GM18907 (cell line): ENCODE data around the gene SMG6.
"Not testable (repeated sequence)": the region's sequence is repeated elsewhere in the genome, so short reads cannot be mapped to it uniquely, and the experiment has no call there.

Experiments
- ATAC-seq: cut with Tn5 transposase; IDR thresholded peaks from one replicate; pipeline ENCODE4 v1.9.1; 2021; ENCODE audit warnings: mild to moderate bottlenecking, moderate library complexity; ENCODE audit not compliant: unreplicated experiment

Gene SMG6

GRCh38 chr17:2264067-2264860 is 39.3 kb downstream of the SMG6 start:
- ATAC-seq = no peak

GRCh38 chr17:2263183-2264066 is 40.2 kb downstream of the SMG6 start:
- no peak for ATAC-seq

- no peak for ATAC-seq
Measured at GRCh38 chr17:2262135-2262587, 41.4 kb downstream of the SMG6 start.

DNA sequence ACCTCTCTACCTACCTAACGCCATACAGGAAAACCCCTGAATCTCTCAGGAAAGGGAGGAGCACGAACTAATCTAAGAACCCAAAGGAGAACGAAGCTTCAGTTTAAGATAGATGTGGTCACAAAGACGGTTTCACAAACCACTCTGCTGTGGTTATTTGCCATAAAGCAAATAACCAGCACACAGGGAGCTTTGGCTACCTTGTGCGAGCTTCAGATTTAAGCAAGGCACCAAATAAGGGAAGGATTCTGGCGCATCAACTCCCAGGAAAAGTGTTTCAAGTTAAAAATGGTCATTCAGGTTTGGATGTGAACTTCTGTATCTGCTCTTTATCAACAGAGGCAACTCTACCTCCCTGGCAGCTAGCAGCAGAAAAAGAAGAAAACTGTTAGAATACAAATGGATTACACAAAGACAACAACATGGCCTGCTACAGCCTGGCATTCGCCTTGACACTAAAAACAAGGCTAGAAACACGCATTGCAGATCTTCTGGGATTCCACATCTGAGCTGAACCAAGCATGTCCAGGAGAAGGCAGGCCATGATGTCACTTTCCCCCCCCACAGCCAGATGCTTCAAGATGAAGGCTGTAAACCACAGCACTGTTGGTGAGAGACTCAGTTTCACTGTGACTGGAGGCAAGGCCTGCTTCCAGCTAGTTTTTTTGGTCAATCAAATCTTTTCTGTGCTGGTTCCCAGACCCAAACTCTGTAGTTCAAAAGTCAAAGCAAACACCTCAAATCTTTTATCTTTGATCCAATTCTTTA is 43.6 kb downstream of the SMG6 start:
- peak; percentile 58 for ATAC-seq

- ATAC-seq = not testable (repeated sequence)
Measured at GRCh38 chr17:2258830-2259229, 44.8 kb downstream of the SMG6 start.

DNA sequence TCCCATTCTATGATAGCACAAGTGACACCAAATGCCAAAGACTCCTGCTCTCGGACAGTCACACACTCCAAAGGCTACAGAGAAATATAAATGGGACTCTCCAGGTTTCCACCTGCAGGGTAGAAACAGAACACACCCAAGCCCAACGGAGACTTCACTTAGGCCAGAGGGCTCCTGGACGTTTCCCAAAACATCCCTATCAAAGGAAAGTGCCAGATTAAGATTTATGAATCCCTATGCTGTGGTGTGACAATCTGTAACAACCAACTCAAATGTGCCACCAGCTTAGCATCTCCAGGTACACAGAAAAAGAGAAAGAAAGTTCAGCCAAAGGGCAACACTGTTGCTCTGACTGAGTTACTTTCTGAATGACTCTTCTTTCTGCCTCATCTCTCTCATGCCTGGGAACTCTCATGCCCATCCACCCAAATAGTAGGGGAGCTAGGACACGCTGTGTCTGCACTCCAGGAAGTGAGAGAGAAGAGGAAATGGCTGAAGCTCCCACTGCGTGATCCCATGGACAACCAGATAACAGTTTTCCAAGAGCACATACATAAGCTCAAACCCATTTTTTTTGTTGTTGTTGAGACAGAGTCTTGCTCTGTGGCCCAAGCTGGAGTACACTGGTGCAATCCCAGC is 49.7 kb downstream of the SMG6 start:
- peak; percentile 82 for ATAC-seq

DNA sequence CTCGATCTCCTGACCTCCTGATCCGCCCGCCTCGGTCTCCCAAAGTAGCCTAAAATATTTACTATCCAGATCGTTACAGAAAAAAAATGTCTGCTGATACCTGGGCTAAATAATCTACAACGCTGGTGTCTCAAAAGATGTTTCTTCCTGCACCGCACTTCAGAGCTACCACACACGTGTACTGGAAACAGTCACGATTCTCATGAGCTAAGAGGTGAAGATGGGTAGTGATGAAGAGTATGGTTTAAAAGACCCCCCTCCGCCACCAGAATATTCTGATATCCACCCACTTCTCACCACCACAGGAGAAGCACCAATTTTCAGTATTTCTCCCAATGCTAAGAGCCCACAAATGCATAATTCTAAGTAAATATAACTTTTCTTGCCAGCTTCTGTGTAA is 50.2 kb downstream of the SMG6 start:
- ATAC-seq = no peak

DNA sequence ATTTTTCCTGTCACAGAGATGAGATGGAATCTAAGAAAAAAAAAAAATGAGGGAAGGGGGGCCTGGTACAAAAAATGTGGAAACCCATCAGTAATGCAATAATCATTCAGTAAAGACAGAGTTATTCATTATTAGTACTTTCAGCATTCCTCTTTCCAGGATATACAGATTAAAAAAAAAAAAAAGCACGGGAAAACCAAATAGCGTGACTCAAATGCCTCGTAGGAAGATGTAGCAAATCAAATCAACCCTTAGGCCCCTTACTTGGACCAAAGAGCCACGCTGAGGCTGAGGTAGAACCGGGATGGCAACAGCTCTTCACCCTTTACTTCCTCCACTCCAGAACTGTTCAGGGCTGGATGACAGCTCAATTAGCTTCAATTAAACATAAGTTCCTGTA is 52.5 kb downstream of the SMG6 start:
- ATAC-seq = no peak

- ATAC-seq = no peak
Measured at GRCh38 chr17:2250140-2251095, 53.2 kb downstream of the SMG6 start.

GRCh38 chr17:2247005-2247404 is 56.6 kb downstream of the SMG6 start:
- no peak for ATAC-seq

GRCh38 chr17:2244545-2245525 is 58.8 kb downstream of the SMG6 start:
- no peak for ATAC-seq

DNA sequence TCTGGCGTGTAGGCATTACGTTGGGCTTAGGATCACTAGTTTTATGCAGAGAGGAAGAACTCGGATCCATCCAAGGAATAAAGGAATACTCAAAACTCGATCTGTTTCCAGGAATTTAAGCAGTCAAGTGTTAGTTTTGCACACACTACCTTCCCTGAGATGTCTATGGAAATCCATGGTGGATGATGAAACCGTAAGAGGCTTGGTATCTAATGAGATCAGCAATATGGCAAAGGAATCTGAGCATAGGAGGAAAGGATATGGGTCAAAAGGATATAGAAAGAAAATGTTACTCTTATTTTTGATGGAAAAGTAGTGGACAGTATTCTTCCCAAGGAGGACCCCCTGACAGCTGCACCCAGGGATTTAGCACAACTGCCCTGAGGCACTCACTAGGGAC is 59.6 kb downstream of the SMG6 start:
- no peak for ATAC-seq

DNA sequence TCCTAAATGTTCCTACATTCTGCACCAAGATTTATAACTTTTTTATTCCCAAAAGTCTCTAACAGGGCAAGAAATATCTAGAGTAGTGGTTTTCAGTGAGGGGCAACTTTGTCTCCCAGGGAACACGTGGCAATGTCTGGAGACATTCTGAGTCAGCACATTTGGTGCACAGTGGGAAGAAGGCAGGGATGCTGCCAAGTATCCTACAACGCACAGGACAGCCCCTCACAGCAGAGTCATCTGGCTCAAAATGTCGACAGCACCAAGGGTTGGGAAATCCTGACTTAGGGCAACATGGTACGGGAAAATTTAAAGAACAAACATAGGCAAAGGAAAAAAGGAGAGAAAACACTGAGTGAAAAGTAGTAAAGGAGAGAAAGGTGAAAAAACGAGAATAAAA is 61.8 kb downstream of the SMG6 start:
- ATAC-seq = no peak

DNA sequence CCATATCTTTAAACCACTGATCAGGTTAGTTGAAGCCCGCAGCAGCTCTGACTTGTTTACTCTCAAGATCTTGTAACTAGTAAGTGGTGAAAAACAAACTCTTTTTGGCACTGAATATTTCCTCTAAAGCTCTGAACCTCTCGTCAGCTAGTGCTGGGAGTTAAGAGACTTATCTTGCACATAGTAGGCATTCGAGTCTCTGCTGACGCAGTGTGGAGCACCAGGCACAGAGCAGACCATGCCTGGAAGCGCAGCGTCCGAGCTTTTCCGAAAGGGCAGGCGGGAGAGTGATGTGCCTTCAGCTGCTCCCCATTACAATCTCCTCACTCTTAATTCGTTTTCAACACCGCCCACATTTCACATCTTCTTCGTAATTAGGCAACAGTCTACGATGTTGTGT is 63.0 kb downstream of the SMG6 start:
- ATAC-seq = no peak

DNA sequence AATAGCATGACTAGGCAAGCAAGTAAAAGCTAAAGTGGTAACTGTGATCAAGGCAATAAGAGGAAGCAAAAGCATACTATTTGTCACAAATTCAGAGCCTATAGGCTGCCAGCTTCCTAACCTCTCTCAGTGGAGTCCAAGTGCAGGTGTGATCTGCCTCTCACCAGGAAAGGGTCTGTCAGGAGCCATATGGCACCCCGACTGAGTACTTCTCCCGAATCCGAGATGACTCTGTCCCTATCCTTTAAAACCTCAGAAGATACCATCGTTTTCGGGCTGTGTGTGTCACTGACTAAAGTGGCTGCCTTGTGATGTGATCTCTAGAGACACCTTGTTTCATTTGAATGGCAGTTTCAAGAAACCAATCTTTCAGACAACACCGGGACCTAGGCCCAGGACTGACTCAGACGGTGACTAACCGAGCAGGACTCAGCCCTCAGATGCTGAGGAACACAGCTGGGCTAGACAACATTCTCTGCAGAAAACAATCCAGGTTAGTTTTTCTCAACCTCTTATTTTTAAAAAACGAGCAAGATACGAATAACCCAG is 63.6 kb downstream of the SMG6 start:
- ATAC-seq = peak; percentile 71

- no peak for ATAC-seq
Measured at GRCh38 chr17:2239170-2239551, 64.4 kb downstream of the SMG6 start.

- peak; percentile 44 for ATAC-seq
Measured at GRCh38 chr17:2238432-2239169, 65.0 kb downstream of the SMG6 start.
